GM18502 (cell line): Measurements from ENCODE around the gene PDK1.
"Not testable (repeated sequence)": the region's sequence is repeated elsewhere in the genome, so short reads cannot be mapped to it uniquely, and the experiment has no call there.

Experiments used
- ATAC-seq: cut with Tn5 transposase; IDR thresholded peaks from one replicate; pipeline ENCODE4 v1.9.1; 2021; ENCODE audit warnings: mild to moderate bottlenecking; ENCODE audit not compliant: unreplicated experiment, poor library complexity

PDK1 gene

GRCh38 chr2:172591386-172591785, 35.5 kb downstream of the PDK1 start:
- ATAC-seq, result not testable (repeated sequence)

GRCh38 chr2:172592190-172592589, 36.3 kb downstream of the PDK1 start:
- ATAC-seq, result not testable (repeated sequence)

GRCh38 chr2:172596776-172597175, 40.9 kb downstream of the PDK1 start:
- ATAC-seq, result peak; percentile 49

GRCh38 chr2:172597176-172597842, 41.4 kb downstream of the PDK1 start:
- no peak for ATAC-seq

- no peak for ATAC-seq
Observed at GRCh38 chr2:172599947-172600346, 44.1 kb downstream of the PDK1 start.

GRCh38 chr2:172600557-172601008, 44.7 kb downstream of the PDK1 start:
- no peak for ATAC-seq

GRCh38 chr2:172606285-172606684, 50.4 kb downstream of the PDK1 start:
- no peak for ATAC-seq

GRCh38 chr2:172607379-172607928, 51.6 kb downstream of the PDK1 start:
- ATAC-seq, result no peak

- no peak for ATAC-seq
Observed at GRCh38 chr2:172609488-172609887, 53.6 kb downstream of the PDK1 start.

- no peak for ATAC-seq
Observed at GRCh38 chr2:172612051-172612450, 56.2 kb downstream of the PDK1 start.

GRCh38 chr2:172613040-172613439, 57.1 kb downstream of the PDK1 start:
- no peak for ATAC-seq

- no peak for ATAC-seq
Observed at GRCh38 chr2:172613615-172614231, 57.8 kb downstream of the PDK1 start.

- ATAC-seq, result no peak
Observed at GRCh38 chr2:172614932-172615331, 59.0 kb downstream of the PDK1 start.

GRCh38 chr2:172615727-172616261, 59.9 kb downstream of the PDK1 start:
- no peak for ATAC-seq

GRCh38 chr2:172617115-172617514, 61.2 kb downstream of the PDK1 start:
- no peak for ATAC-seq

- ATAC-seq, result no peak
Observed at GRCh38 chr2:172623249-172623965, 67.5 kb downstream of the PDK1 start.

GRCh38 chr2:172624996-172625395, 69.1 kb downstream of the PDK1 start:
- ATAC-seq, result no peak

GRCh38 chr2:172627181-172627580, 71.3 kb downstream of the PDK1 start:
- ATAC-seq, result no peak

- no peak for ATAC-seq
Observed at GRCh38 chr2:172628085-172628484, 72.2 kb downstream of the PDK1 start.

GRCh38 chr2:172629586-172629985, 73.7 kb downstream of the PDK1 start:
- no peak for ATAC-seq

GRCh38 chr2:172630181-172630580, 74.3 kb downstream of the PDK1 start:
- no peak for ATAC-seq
